ENCODE results near the gene SQOR.

The SQOR gene

DNA sequence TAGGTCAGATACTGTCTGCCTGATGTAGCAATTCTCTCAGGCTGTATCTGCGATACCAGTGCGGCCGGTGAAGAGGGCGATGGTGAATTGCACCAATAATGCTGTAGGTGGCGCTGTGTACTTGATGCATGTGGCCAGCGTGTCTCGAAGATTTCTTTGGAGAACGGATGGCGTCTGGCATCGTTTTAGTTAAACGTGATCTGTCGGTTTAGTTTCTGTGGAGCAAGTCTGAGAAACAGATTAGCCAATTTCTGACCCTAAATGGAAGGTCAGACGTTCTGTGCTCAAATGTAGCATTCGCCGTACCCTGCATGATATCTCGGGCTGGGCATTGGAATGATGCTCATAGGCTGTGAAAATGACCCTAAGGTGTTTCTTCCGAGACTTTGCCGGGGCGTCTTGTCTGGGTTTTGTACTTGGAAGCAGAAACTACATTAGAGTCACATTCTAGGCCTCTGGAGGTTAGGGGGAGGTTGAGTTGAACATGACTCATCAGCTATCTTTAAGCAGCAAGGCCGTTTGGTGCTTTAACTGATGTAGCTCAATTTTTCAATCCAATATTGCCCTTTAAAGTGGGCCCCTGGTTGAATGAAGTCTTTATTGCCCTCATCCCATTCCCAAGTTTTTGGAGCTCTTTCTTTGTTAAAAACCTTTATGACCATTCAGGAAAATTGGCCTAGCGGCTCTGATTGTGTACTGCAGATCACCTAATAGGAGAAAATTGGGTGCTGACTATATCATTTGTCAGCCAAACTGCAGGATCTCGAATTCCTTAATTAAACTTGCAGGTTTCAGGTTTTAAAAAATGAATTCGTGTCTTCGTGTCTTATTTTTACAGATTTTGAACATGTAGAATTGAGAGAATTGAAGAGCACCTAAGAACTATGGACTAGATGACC lies 80.0 kb downstream of the SQOR start:
- DNase-seq, result peak; percentile 45 to 58

DNA sequence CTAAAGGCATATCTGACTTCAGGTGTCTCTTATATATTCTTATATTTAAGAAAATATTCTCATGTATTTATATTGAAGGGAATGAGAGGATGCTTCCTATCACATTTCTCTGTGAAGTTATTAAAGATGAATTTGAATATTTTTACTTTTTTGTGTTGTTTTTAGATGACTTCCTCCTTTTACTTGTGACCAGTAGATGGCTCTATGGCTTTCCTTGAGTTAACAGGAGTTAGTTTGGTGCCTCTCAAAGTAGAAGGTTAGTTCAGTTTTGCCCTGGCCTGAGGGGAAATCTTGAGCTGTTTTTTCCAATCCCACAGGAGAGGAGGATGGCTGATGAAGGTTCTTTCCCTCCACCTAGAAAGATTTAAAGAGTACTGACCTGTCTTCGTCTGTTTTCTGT lies 80.7 kb downstream of the SQOR start:
- DNase-seq, result no peak

DNA sequence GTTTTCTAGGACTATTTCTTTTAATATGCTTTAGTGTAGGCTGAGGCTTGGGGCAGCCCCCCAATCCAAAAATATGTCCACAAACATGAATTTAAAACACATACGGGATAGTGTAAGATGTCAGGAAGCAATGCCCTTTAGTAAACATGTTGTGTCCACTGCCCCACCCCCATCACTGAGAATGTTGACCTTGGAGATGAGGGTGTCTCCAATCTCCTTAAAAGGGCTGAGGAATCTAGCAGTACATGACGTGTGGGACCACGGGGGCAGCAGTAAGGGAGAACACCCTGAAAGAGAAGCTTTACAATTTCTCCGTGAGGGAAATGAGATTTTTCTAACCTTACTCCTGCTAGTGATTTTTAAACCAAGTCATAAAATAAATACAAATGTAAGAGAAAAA lies 84.7 kb downstream of the SQOR start:
- DNase-seq, result no peak

DNA sequence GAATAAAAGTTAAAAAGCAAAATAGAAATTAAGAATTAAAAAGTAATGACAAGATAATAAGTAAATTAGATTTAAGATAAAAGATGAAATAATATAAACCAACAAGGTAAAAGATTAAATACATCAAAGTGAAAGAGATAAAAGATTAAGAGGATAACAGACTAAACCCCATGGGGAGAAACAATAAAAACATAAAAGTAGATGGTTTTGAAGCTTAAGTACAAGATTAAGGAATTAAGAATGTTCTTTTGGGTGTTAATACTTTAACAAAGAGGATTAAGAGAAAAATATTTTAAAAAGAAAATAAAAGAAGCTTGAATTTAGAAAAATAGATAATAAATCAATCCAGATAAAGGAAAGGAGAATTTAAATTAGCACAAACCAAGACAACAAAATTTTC lies 85.4 kb downstream of the SQOR start:
- DNase-seq, result no peak

DNA sequence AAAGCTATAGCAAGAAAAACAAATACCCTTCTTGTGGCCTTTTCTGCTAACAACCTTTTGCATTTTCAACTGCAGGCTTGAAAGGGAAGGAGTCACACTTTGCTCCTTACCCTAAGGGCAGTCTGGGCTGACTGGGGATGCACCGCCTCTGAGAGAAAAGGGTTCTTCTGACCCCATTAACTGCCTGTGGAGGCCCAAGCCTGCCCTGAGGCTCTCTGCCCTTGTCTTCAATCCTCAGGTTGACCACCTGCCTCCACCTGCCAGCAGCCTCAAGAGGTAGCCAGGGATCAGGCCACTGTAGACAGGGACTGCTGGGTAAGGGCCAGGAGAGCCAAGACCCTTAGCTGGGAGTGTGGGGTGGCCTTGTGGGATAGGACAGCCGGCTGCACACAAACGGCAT lies 93.8 kb downstream of the SQOR start:
- no peak for DNase-seq

DNA sequence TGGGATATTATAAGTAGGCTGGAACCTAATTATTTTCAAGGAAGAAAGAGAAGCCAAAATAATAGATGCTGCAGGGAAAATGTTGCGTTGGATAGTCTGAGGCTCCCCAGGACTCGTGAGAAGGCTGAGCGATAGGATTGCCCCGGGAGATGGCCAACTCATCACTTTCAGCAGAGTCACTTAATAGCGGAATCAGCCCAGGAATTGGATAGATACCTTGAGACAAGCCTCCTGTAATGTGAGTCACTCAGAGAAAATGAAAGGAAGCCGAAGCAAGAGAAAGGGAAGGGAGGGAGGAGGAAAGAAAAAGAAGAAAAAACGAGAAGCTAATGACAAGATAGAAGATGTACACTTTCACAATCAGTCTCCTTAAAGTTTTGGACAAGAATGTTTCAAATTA lies 94.3 kb downstream of the SQOR start:
- DNase-seq, result no peak

DNA sequence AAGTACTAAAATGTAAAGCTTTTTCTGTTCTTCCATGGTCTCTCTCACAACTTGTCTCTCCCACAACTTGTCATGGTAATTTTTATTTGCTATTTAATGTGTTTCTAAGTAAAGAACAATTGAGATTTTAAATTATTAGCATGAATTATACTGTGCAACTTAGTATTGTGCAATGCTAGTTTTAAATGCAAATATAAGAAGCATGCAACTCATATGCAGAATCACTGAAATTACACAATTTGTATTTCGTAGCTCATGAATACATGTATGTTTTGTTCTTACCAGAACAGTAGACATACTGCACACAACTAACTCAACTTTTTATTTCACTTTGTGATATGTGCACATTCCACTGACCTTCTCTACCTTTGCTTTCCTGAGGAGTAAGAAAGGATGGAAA lies 96.5 kb downstream of the SQOR start:
- no peak for DNase-seq

DNA sequence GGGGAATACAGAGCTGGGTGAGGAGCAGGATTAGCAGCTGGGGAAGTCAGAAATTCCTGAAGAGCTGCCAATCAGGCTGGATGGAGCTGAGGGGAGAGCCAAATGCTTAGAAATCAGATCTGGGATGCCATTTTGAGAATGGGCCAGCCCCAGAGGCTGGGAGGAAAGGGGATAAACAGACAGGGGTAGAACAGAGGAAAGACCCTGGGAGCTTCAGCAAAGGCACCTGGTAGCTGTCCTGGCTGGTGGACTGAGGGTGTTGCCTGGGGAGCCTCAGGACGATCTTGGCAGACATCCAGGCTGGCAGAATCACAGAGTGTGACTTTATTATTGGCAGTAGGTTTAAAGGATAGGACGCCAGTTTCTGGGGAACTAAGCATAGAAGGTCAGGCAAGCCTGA lies 97.8 kb downstream of the SQOR start:
- no peak for DNase-seq

DNA sequence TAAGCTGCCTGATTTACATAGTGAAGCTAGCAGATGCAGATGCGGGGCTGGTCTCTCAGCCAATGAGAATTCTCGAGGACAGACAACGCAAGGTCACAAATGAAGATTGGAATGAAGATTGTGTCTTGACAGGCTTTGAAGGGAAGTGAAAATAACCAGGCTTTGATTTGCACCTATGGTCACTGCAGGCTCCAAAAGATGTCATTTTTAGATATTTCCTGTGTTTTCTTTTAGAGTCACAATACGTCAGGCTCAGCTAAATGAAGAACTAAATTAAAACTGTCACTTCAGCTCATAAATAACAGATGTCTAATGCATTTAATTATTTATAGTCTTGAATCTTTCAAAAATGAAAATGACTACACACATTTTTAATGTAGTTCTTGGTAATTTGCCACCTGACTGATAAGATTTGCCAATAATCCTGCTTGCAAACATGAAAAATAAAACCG lies 99.5 kb downstream of the SQOR start:
- no peak for DNase-seq
